ENCODE measurements around the gene TROAP. TPM values are rescaled to one million over a fixed set of nuclear protein-coding genes. Genes with fewer than 3 reads are reported as not detected.
A peak's percentile ranks its signal among the peaks of the same experiment; 100 is the strongest.
"Not testable (repeated sequence)": the region's sequence is repeated elsewhere in the genome, so short reads cannot be mapped to it uniquely, and the experiment has no call there.

The TROAP gene
- total and polyA plus RNA-seq, 2 donors, result 0.48 to 10.4 TPM

- no peaks in the 10 kb centered on the region for H3K36me3 ChIP-seq (ENCODE audit: insufficient read depth)
- 61% methylated on average over 2 of the region's 2 CpGs for WGBS
- H3K4me3 ChIP-seq (ENCODE audit: low read depth, low read length), result no peak overlapping the region
- H3K27ac ChIP-seq (ENCODE audit: low read depth), result no peak overlapping the region
- DNase-seq (ENCODE audit: extremely low spot score), result no peak
- no peaks in the 10 kb centered on the region for H3K4me1 ChIP-seq (ENCODE audit: insufficient read depth)
These were observed 18.9 kb upstream of the TROAP start for GRCh38 chr12:49304161-49304560.

GRCh38 chr12:49305762-49306510 lies 17.1 kb upstream of the TROAP start:
- Histone ChIP-seq H3K4me3 (ENCODE audit: low read depth, low read length) (no peak overlapping the region), H3K27ac (ENCODE audit: low read depth) (no peak overlapping the region), H3K36me3 (ENCODE audit: insufficient read depth) (no peaks in the 10 kb centered on the region), H3K4me1 (ENCODE audit: insufficient read depth) (no peaks in the 10 kb centered on the region)
- WGBS, result 72% methylated on average over 6 of the region's 6 CpGs
- DNase-seq (ENCODE audit: extremely low spot score), result no peak

GRCh38 chr12:49309386-49309785 lies 13.7 kb upstream of the TROAP start:
- Histone ChIP-seq H3K4me1 (ENCODE audit: insufficient read depth) (no peaks in the 10 kb centered on the region), H3K4me3 (ENCODE audit: low read depth, low read length) (no peak overlapping the region), H3K36me3 (ENCODE audit: insufficient read depth) (no peaks in the 10 kb centered on the region), H3K27ac (ENCODE audit: low read depth) (no peak overlapping the region)
- WGBS, result 85% methylated on average over 7 of the region's 7 CpGs
- no peak for DNase-seq (ENCODE audit: extremely low spot score)

GRCh38 chr12:49310451-49311000 lies 12.5 kb upstream of the TROAP start:
- H3K4me1 ChIP-seq (ENCODE audit: insufficient read depth); H3K27ac ChIP-seq (ENCODE audit: low read depth); H3K4me3 ChIP-seq (ENCODE audit: low read depth, low read length); H3K36me3 ChIP-seq (ENCODE audit: insufficient read depth); DNase-seq (ENCODE audit: extremely low spot score): not testable (repeated sequence)
- WGBS, result 55% methylated on average over 2 of the region's 3 CpGs

GRCh38 chr12:49314811-49315210 lies 8.2 kb upstream of the TROAP start:
- no peaks in the 10 kb centered on the region for H3K36me3 ChIP-seq (ENCODE audit: insufficient read depth)
- DNase-seq (ENCODE audit: extremely low spot score), result no peak
- H3K27ac ChIP-seq (ENCODE audit: low read depth), result no peak overlapping the region
- 66% methylated on average over 1 of the region's 1 CpG for WGBS
- H3K4me3 ChIP-seq (ENCODE audit: low read depth, low read length), result no peak overlapping the region
- H3K4me1 ChIP-seq (ENCODE audit: insufficient read depth), result no peaks in the 10 kb centered on the region

- 95% methylated on average over 10 of the region's 10 CpGs for WGBS
- H3K36me3 ChIP-seq (ENCODE audit: insufficient read depth); H3K4me3 ChIP-seq (ENCODE audit: low read depth, low read length); H3K4me1 ChIP-seq (ENCODE audit: insufficient read depth); H3K27ac ChIP-seq (ENCODE audit: low read depth); DNase-seq (ENCODE audit: extremely low spot score): not testable (repeated sequence)
These were observed 5.9 kb upstream of the TROAP start for GRCh38 chr12:49317118-49317517.

GRCh38 chr12:49320411-49321103 lies 2.5 kb upstream of the TROAP start:
- not testable (repeated sequence) for H3K36me3 ChIP-seq (ENCODE audit: insufficient read depth); H3K4me1 ChIP-seq (ENCODE audit: insufficient read depth); DNase-seq (ENCODE audit: extremely low spot score); H3K27ac ChIP-seq (ENCODE audit: low read depth); H3K4me3 ChIP-seq (ENCODE audit: low read depth, low read length)
- 91% methylated on average over 9 of the region's 9 CpGs for WGBS

- Histone ChIP-seq H3K4me3 (ENCODE audit: low read depth, low read length) (peak overlapping the region; percentile 54), H3K4me1 (ENCODE audit: insufficient read depth) (no peaks in the 10 kb centered on the region), H3K36me3 (ENCODE audit: insufficient read depth) (no peaks in the 10 kb centered on the region), H3K27ac (ENCODE audit: low read depth) (no peak overlapping the region)
- 27% methylated on average over 12 of the region's 12 CpGs for WGBS
- DNase-seq (ENCODE audit: extremely low spot score), result no peak
These were observed 718 bp upstream of the TROAP start for GRCh38 chr12:49322367-49322707.

- DNase-seq (ENCODE audit: extremely low spot score), result no peak
- H3K4me3 ChIP-seq (ENCODE audit: low read depth, low read length), result peak overlapping the region; percentile 27
- H3K4me1 ChIP-seq (ENCODE audit: insufficient read depth), result no peaks in the 10 kb centered on the region
- no peaks in the 10 kb centered on the region for H3K36me3 ChIP-seq (ENCODE audit: insufficient read depth)
- 8% methylated on average over 19 of the region's 19 CpGs for WGBS
- no peak overlapping the region for H3K27ac ChIP-seq (ENCODE audit: low read depth)
These were observed 556 bp downstream of the TROAP start for GRCh38 chr12:49323524-49324097.

- no peaks in the 10 kb centered on the region for H3K4me1 ChIP-seq (ENCODE audit: insufficient read depth)
- no peak overlapping the region for H3K27ac ChIP-seq (ENCODE audit: low read depth)
- H3K4me3 ChIP-seq (ENCODE audit: low read depth, low read length), result no peak overlapping the region
- no peak for DNase-seq (ENCODE audit: extremely low spot score)
- WGBS, result 97% methylated on average over 6 of the region's 6 CpGs
- no peaks in the 10 kb centered on the region for H3K36me3 ChIP-seq (ENCODE audit: insufficient read depth)
These were observed 2.6 kb downstream of the TROAP start for GRCh38 chr12:49325606-49326005.

GRCh38 chr12:49327368-49327767 lies 4.3 kb downstream of the TROAP start:
- no peak for DNase-seq (ENCODE audit: extremely low spot score)
- H3K4me1 ChIP-seq (ENCODE audit: insufficient read depth), result no peaks in the 10 kb centered on the region
- H3K36me3 ChIP-seq (ENCODE audit: insufficient read depth), result no peaks in the 10 kb centered on the region
- H3K4me3 ChIP-seq (ENCODE audit: low read depth, low read length), result no peak overlapping the region
- no peak overlapping the region for H3K27ac ChIP-seq (ENCODE audit: low read depth)

GRCh38 chr12:49327887-49328286 lies 4.8 kb downstream of the TROAP start:
- DNase-seq (ENCODE audit: extremely low spot score), result no peak
- Histone ChIP-seq H3K4me1 (ENCODE audit: insufficient read depth) (no peaks in the 10 kb centered on the region), H3K27ac (ENCODE audit: low read depth) (no peak overlapping the region), H3K4me3 (ENCODE audit: low read depth, low read length) (no peak overlapping the region), H3K36me3 (ENCODE audit: insufficient read depth) (no peaks in the 10 kb centered on the region)
- 95% methylated on average over 2 of the region's 2 CpGs for WGBS

- no peak for DNase-seq (ENCODE audit: extremely low spot score)
- Histone ChIP-seq H3K4me3 (ENCODE audit: low read depth, low read length) (no peak overlapping the region), H3K36me3 (ENCODE audit: insufficient read depth) (no peaks in the 10 kb centered on the region), H3K4me1 (ENCODE audit: insufficient read depth) (no peaks in the 10 kb centered on the region), H3K27ac (ENCODE audit: low read depth) (no peak overlapping the region)
- WGBS, result 94% methylated on average over 12 of the region's 12 CpGs
These were observed 5.8 kb downstream of the TROAP start for GRCh38 chr12:49328816-49329215.

GRCh38 chr12:49330032-49330619 lies 7.1 kb downstream of the TROAP start:
- 95% methylated on average over 7 of the region's 7 CpGs for WGBS
- DNase-seq (ENCODE audit: extremely low spot score), result no peak
- H3K4me1 ChIP-seq (ENCODE audit: insufficient read depth), result no peaks in the 10 kb centered on the region
- no peak overlapping the region for H3K27ac ChIP-seq (ENCODE audit: low read depth)
- H3K36me3 ChIP-seq (ENCODE audit: insufficient read depth), result no peaks in the 10 kb centered on the region
- no peak overlapping the region for H3K4me3 ChIP-seq (ENCODE audit: low read depth, low read length)
